Neuron (in vitro differentiated cells): ENCODE data around the gene CDYL.
A peak's percentile ranks its signal among the peaks of the same experiment; 100 is the strongest.

Source experiments
- H2AFZ ChIP-seq: one replicate; pipeline ENCODE4 v1.6.1; 2013; ENCODE audit warnings: low read depth, mild to moderate bottlenecking, inconsistent platforms, low read length, moderate library complexity
- H3K27me3 ChIP-seq: one replicate; pipeline ENCODE4 v1.6.1; 2013; ENCODE audit warnings: low read length; ENCODE audit not compliant: insufficient read depth
- H3K36me3 ChIP-seq: one replicate; pipeline ENCODE4 v1.6.1; 2013; ENCODE audit warnings: low read length; ENCODE audit not compliant: insufficient read depth
- H3K4me1 ChIP-seq: one replicate; pipeline ENCODE4 v1.6.1; 2013; ENCODE audit warnings: low read length; ENCODE audit not compliant: insufficient read depth
- H3K4me3 ChIP-seq: 2 replicates; pipeline ENCODE4 v1.5.1; 2013; ENCODE audit warnings: mild to moderate bottlenecking, low read length, moderate library complexity
- H3K9me3 ChIP-seq: one replicate; pipeline ENCODE4 v1.6.1; 2013; ENCODE audit warnings: low read length

Gene CDYL

GRCh38 chr6:4776131-4776492, at the start of gene CDYL:
TSS of gene CDYL (plus strand) at chr6:4776404. CDS start at chr6:4776784, 380 bp downstream.
- Histone ChIP-seq H3K4me1 (peaks cover 13% of the 10 kb centered on the region), H3K36me3 (no peaks in the 10 kb centered on the region), H3K9me3 (peaks cover 7% of the 10 kb centered on the region), H3K4me3 (peak within 1 kb of the TSS; percentile 90), H2AFZ (no peak within 1 kb of the TSS), H3K27me3 (peaks cover 31% of the 10 kb centered on the region)

GRCh38 chr6:4726645-4727044, 49.6 kb upstream of the CDYL start:
- Histone ChIP-seq H3K4me3 (no peak overlapping the region), H3K27me3 (no peaks in the 10 kb centered on the region), H3K9me3 (no peaks in the 10 kb centered on the region), H3K4me1 (no peaks in the 10 kb centered on the region), H3K36me3 (no peaks in the 10 kb centered on the region), H2AFZ (no peak overlapping the region)

GRCh38 chr6:4727217-4727616, 49.0 kb upstream of the CDYL start:
- no peaks in the 10 kb centered on the region for H3K27me3 ChIP-seq
- H2AFZ ChIP-seq, result no peak overlapping the region

GRCh38 chr6:4727671-4728435, 48.4 kb upstream of the CDYL start:
- Histone ChIP-seq H3K27me3 (no peaks in the 10 kb centered on the region), H3K36me3 (no peaks in the 10 kb centered on the region), H3K4me3 (no peak overlapping the region), H2AFZ (no peak overlapping the region), H3K9me3 (no peaks in the 10 kb centered on the region), H3K4me1 (peaks cover 2% of the 10 kb centered on the region)

More at GRCh38 chr6:4727217-4727616, 49.0 kb upstream of the CDYL start:
- no peak overlapping the region for H3K4me3 ChIP-seq
- H3K4me1 ChIP-seq, result no peaks in the 10 kb centered on the region
- H3K36me3 ChIP-seq, result no peaks in the 10 kb centered on the region
- H3K9me3 ChIP-seq, result no peaks in the 10 kb centered on the region

GRCh38 chr6:4728436-4728769, 47.8 kb upstream of the CDYL start:
- Histone ChIP-seq H2AFZ (no peak overlapping the region), H3K27me3 (no peaks in the 10 kb centered on the region), H3K9me3 (no peaks in the 10 kb centered on the region), H3K36me3 (no peaks in the 10 kb centered on the region), H3K4me1 (peaks cover 4% of the 10 kb centered on the region), H3K4me3 (no peak overlapping the region)

- H3K4me1 ChIP-seq, result peaks cover 4% of the 10 kb centered on the region
- no peaks in the 10 kb centered on the region for H3K36me3 ChIP-seq
- H3K9me3 ChIP-seq, result no peaks in the 10 kb centered on the region
- H3K4me3 ChIP-seq, result no peak overlapping the region
- no peak overlapping the region for H2AFZ ChIP-seq
- H3K27me3 ChIP-seq, result no peaks in the 10 kb centered on the region
Observed at GRCh38 chr6:4728926-4729325, 47.3 kb upstream of the CDYL start.

- no peaks in the 10 kb centered on the region for H3K27me3 ChIP-seq
- H3K4me3 ChIP-seq, result no peak overlapping the region
- H3K4me1 ChIP-seq, result peaks cover 6% of the 10 kb centered on the region
- no peaks in the 10 kb centered on the region for H3K9me3 ChIP-seq
- H2AFZ ChIP-seq, result no peak overlapping the region
- H3K36me3 ChIP-seq, result no peaks in the 10 kb centered on the region
Observed at GRCh38 chr6:4731996-4732395, 44.2 kb upstream of the CDYL start.

GRCh38 chr6:4732691-4733315, 43.4 kb upstream of the CDYL start:
- H3K27me3 ChIP-seq, result no peaks in the 10 kb centered on the region
- H3K4me3 ChIP-seq, result no peak overlapping the region
- no peaks in the 10 kb centered on the region for H3K36me3 ChIP-seq

GRCh38 chr6:4736371-4736873, 39.8 kb upstream of the CDYL start:
- Histone ChIP-seq H3K9me3 (no peaks in the 10 kb centered on the region), H3K4me1 (peaks cover 6% of the 10 kb centered on the region), H3K27me3 (no peaks in the 10 kb centered on the region), H3K36me3 (no peaks in the 10 kb centered on the region), H2AFZ (no peak overlapping the region), H3K4me3 (no peak overlapping the region)

More at GRCh38 chr6:4732691-4733315, 43.4 kb upstream of the CDYL start:
- H3K4me1 ChIP-seq, result peaks cover 6% of the 10 kb centered on the region
- no peaks in the 10 kb centered on the region for H3K9me3 ChIP-seq
- H2AFZ ChIP-seq, result no peak overlapping the region

- H3K27me3 ChIP-seq, result no peaks in the 10 kb centered on the region
- no peak overlapping the region for H3K4me3 ChIP-seq
- no peaks in the 10 kb centered on the region for H3K4me1 ChIP-seq
- no peak overlapping the region for H2AFZ ChIP-seq
- no peaks in the 10 kb centered on the region for H3K36me3 ChIP-seq
- no peaks in the 10 kb centered on the region for H3K9me3 ChIP-seq
Observed at GRCh38 chr6:4740032-4740431, 36.2 kb upstream of the CDYL start.

GRCh38 chr6:4743062-4743461, 33.1 kb upstream of the CDYL start:
- no peak overlapping the region for H2AFZ ChIP-seq
- H3K27me3 ChIP-seq, result no peaks in the 10 kb centered on the region
- no peaks in the 10 kb centered on the region for H3K9me3 ChIP-seq
- no peaks in the 10 kb centered on the region for H3K36me3 ChIP-seq
- no peaks in the 10 kb centered on the region for H3K4me1 ChIP-seq
- H3K4me3 ChIP-seq, result no peak overlapping the region

- Histone ChIP-seq H3K27me3 (no peaks in the 10 kb centered on the region), H3K4me3 (no peak overlapping the region), H2AFZ (no peak overlapping the region), H3K4me1 (no peaks in the 10 kb centered on the region), H3K9me3 (no peaks in the 10 kb centered on the region), H3K36me3 (no peaks in the 10 kb centered on the region)
Observed at GRCh38 chr6:4743926-4744325, 32.3 kb upstream of the CDYL start.

GRCh38 chr6:4747588-4747987, 28.6 kb upstream of the CDYL start:
- no peaks in the 10 kb centered on the region for H3K27me3 ChIP-seq
- no peak overlapping the region for H2AFZ ChIP-seq
- H3K36me3 ChIP-seq, result no peaks in the 10 kb centered on the region
- no peak overlapping the region for H3K4me3 ChIP-seq
- H3K4me1 ChIP-seq, result peaks cover 5% of the 10 kb centered on the region
- no peaks in the 10 kb centered on the region for H3K9me3 ChIP-seq
